AG09319 (cell line): ENCODE results near the gene ARHGAP20.

Experiments
- DNase-seq: peaks from one replicate; pipeline ENCODE4 v3.0.0-alpha.2; 2010; ENCODE audit warnings: low read depth; ENCODE audit errors: extremely low read depth
- TF ChIP-seq, protein P1 (sequence below): IDR thresholded peaks from 2 replicates; pipeline ENCODE4 v1.5.1; 2011; ENCODE audit warnings: low read depth, mild to moderate bottlenecking, inconsistent platforms, low read length, moderate library complexity

Gene ARHGAP20

DNA sequence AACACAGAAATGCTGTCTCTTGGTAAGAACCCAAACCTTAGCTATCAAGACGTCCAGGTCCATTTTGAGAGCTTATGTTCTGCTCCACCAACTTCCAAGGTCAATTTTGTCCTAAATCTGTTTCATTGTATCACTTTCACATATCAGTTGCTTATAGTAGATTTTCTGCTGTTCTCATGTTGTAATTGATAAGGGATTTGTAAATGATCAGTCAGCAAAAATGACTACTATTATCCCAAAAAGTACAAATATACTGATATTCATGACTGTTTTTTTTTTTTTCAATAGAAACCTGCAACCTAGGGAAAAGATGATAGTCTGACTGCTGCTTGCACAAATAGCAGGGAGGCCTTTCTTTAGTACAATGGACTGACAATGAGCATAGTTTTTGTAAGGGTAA is 128.1 kb downstream of the ARHGAP20 start:
- DNase-seq: no peak

DNA sequence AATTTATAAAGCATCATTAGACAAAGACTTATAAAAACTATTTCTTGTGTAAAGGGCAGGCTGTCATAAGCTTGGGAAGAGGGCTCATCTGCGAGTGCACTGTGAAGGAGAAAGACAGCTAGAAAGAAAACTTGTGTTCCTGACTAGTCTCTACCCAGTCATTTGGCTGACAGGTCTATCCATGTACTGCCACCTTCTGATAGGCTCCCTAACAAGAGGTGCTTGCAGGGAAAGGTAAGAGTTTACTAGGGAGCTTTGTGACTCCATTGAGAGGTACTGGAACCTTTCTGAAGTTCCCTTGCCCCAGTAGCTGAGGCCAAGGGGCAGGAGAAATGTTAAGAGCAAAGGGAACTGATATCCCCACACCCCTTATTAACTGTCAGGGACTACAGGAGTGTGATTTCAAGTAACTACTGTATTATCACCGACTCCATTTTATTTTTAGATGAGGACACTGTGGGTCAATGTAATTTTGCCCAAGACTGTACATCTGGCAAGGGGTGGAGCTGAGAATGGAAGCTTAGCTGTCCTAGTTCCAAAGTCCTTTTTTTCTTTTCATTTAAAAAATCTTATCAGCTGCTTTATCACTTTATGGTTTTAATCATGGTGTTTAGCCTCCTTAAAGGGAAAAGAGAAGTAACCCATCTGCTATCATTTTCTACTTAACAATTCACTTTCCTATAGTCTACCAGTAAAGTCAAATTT is 129.4 kb downstream of the ARHGAP20 start:
- DNase-seq: no peak
- TF ChIP-seq, protein P1, sequence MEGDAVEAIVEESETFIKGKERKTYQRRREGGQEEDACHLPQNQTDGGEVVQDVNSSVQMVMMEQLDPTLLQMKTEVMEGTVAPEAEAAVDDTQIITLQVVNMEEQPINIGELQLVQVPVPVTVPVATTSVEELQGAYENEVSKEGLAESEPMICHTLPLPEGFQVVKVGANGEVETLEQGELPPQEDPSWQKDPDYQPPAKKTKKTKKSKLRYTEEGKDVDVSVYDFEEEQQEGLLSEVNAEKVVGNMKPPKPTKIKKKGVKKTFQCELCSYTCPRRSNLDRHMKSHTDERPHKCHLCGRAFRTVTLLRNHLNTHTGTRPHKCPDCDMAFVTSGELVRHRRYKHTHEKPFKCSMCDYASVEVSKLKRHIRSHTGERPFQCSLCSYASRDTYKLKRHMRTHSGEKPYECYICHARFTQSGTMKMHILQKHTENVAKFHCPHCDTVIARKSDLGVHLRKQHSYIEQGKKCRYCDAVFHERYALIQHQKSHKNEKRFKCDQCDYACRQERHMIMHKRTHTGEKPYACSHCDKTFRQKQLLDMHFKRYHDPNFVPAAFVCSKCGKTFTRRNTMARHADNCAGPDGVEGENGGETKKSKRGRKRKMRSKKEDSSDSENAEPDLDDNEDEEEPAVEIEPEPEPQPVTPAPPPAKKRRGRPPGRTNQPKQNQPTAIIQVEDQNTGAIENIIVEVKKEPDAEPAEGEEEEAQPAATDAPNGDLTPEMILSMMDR: no peak

More for the DNA sequence above, 128.1 kb downstream of the ARHGAP20 start:
- TF ChIP-seq, protein P1: no peak

DNA sequence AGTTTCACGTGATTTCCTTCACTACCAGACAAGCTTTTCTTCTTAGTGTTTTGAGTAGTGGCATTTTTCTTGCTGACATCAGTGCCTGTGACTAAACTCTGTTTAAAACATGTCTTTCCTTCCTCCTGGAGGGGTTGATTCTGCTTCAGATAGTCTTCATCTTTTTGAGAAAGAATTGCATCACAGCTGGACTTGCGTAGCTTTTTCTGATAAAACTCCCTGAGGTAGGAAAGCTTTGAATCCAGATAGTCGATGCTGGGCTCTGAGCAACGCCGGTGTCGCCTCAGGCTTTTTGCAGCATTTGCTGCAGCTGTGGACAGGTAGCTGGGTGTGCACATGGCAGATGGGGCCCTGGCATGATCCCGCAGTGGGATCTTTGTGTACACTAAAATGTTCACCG is 131.7 kb downstream of the ARHGAP20 start:
- TF ChIP-seq, protein P1: no peak
- DNase-seq: no peak

DNA sequence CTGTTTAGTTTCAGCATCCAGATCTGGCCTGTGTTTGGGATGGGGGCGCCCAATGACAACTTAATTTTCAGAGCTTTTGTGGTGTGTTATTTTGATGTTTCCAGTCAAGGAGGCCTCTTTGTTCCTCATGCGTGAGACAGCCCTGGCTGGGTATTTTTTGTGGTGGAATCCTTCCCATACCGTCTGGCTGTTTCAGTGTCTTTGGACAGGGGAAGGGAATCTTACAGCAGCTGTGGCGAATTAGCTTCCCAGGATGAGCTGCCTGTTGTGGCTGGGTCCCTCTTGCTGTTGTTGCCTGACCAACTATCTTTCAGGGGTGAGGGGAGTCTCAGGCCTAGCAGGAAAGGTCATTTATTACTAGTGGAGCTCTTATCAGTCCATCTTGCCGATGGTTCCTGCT is 138.8 kb downstream of the ARHGAP20 start:
- TF ChIP-seq, protein P1: no peak
- no peak for DNase-seq

DNA sequence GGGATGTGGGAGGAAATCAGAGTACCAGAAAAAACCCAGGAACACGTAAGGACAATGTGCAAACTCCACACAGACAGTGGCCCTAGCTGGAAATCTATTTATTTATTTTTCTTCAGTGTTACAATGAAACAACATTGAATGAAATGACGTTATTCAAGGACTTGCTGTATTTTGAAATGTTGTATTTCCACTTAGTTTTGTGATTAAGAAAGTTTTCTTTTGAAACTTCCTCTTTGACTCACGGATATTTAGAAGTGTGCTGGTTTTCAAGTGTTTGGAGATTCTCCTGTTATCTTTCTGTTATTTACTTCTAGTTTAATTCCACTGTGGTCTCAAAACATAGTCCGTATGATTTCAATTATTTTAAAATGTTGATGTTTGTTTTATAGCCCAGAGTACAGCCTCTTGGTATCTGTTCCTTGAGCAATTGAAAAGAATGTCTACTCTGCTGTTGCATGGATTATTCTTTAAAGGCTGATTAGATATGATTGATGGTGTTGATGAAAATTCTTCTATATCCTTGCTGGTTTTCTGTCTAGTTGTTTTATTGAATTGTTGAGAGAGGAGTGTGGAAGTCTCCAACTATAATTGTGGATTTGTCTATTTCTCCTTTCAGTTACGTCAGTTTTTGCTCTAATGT is 141.0 kb downstream of the ARHGAP20 start:
- TF ChIP-seq, protein P1: no peak
- DNase-seq: no peak

DNA sequence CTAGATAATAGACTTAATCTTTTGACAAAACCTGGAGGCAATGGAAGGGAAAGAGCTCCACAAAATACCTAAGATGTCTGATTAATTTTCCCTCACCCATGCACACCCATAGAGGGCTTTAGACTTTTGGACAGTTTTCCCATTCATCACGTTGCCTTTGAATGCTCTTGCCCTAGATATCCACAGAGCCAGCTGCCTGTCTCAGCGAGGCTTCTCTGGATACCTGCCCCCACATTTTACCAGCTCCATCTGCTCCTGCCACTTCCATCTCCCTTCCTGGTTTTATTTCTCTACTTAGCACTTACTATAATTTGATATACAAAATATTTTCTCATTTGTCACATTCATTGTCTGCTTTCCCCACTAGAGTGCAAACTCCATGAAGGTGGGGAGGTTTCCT is 145.7 kb downstream of the ARHGAP20 start:
- no peak for DNase-seq
- TF ChIP-seq, protein P1: no peak
